WTC11 (cell line): ENCODE results near the gene KIF5A. TPM values are rescaled to one million over a fixed set of nuclear protein-coding genes. Genes with fewer than 3 reads are reported as not detected.

Experiments used
- ATAC-seq: fragments of 200-7000 bp; cut with Tn5 transposase; 2 replicates; pipeline ENCODE4 v1.10.0; 2021; ENCODE audit warnings: mild to moderate bottlenecking, moderate library complexity
- CTCF ChIA-PET: fragments of 300-600 bp; sonication (Branson Sonifier 250); formaldehyde crosslinking; loops from one replicate; lab custom pipeline; 2021; ENCODE audit warnings: antibody characterized with exemption; lab: Charles Lee
- POLR2A ChIA-PET: fragments of 350-600 bp; sonication (Branson Sonifier 250); formaldehyde crosslinking; loops from one replicate; lab custom pipeline; 2021; ENCODE audit warnings: antibody characterized with exemption; lab: Charles Lee
- DNase-seq: peaks from one replicate; pipeline ENCODE4 v3.0.0; 2021; ENCODE audit warnings: low spot score
- H3K27ac Mint-ChIP-seq: 2 replicates; pipeline ENCODE4 v1.8.0; 2021; ENCODE audit warnings: mixed read lengths
- H3K27me3 Mint-ChIP-seq: 2 replicates; pipeline ENCODE4 v1.8.0; 2021; ENCODE audit warnings: low read depth, mild to moderate bottlenecking, moderate library complexity, mixed read lengths
- H3K36me3 Mint-ChIP-seq: 2 replicates; pipeline ENCODE4 v1.8.0; 2021; ENCODE audit warnings: mixed read lengths
- H3K4me1 Mint-ChIP-seq: 2 replicates; pipeline ENCODE4 v1.8.0; 2022; ENCODE audit warnings: mixed read lengths
- H3K4me3 Mint-ChIP-seq: 2 replicates; pipeline ENCODE4 v1.8.0; 2021; ENCODE audit warnings: mild to moderate bottlenecking, moderate library complexity, mixed read lengths
- H3K9me3 Mint-ChIP-seq: 2 replicates; pipeline ENCODE4 v1.8.0; 2021; ENCODE audit warnings: mixed read lengths
- AFF4 ChIP-seq: sonication (generic); formaldehyde crosslinking; IDR thresholded peaks from 2 replicates; pipeline ENCODE4 v1.8.1; 2023; ENCODE audit warnings: mild to moderate bottlenecking, missing genetic modification reagents, borderline replicate concordance
- ETV6 ChIP-seq: sonication (generic); formaldehyde crosslinking; IDR thresholded peaks from 2 replicates; pipeline ENCODE4 v1.8.1; 2022; ENCODE audit warnings: mild to moderate bottlenecking, missing genetic modification reagents
- FOXJ3 ChIP-seq: sonication (generic); formaldehyde crosslinking; IDR thresholded peaks from 2 replicates; pipeline ENCODE4 v1.9.0; 2021; ENCODE audit warnings: missing genetic modification reagents, mild to moderate bottlenecking, borderline replicate concordance
- FOXP1 ChIP-seq: sonication (generic); formaldehyde crosslinking; IDR thresholded peaks from 2 replicates; pipeline ENCODE4 v1.8.0; 2022; ENCODE audit warnings: missing genetic modification reagents, mild to moderate bottlenecking, moderate library complexity, borderline replicate concordance
- FOXP4 ChIP-seq: sonication (generic); formaldehyde crosslinking; IDR thresholded peaks from 2 replicates; pipeline ENCODE4 v1.8.0; 2022; ENCODE audit warnings: mild to moderate bottlenecking, missing genetic modification reagents
- GRHL2 ChIP-seq: fragments of 250-450 bp; sonication (Bioruptor Pico); IDR thresholded peaks from 2 replicates; pipeline ENCODE4 v1.8.0; 2022; ENCODE audit warnings: mild to moderate bottlenecking, moderate library complexity; ENCODE audit not compliant: insufficient replicate concordance, severe bottlenecking
- HMGA2 ChIP-seq: fragments of 250-450 bp; sonication (Bioruptor Pico); IDR thresholded peaks from 2 replicates; pipeline ENCODE4 v1.4.0; 2021; ENCODE audit warnings: mild to moderate bottlenecking, moderate library complexity
- NR2C2 ChIP-seq: sonication (generic); formaldehyde crosslinking; IDR thresholded peaks from 2 replicates; pipeline ENCODE4 v1.8.0; 2022; ENCODE audit warnings: mild to moderate bottlenecking, missing genetic modification reagents
- RELA ChIP-seq: sonication (generic); formaldehyde crosslinking; IDR thresholded peaks from 2 replicates; pipeline ENCODE4 v1.8.1; 2022; ENCODE audit warnings: missing genetic modification reagents, mild to moderate bottlenecking, borderline replicate concordance
- USF1 ChIP-seq: sonication (generic); formaldehyde crosslinking; IDR thresholded peaks from 2 replicates; pipeline ENCODE4 v1.8.0; 2022; ENCODE audit warnings: mild to moderate bottlenecking, missing genetic modification reagents
- ZNF281 ChIP-seq: sonication (generic); formaldehyde crosslinking; IDR thresholded peaks from 2 replicates; pipeline ENCODE4 v1.8.0; 2023; ENCODE audit warnings: mild to moderate bottlenecking, missing genetic modification reagents
- total RNA-seq: library from RNA; stranded (reverse); gene quantifications from 3 replicates; pipeline ENCODE4 v1.2.3, GENCODE V29; 2021

KIF5A gene
- total RNA-seq, 1 experiment from 2014 or later = 16.1 TPM

- no peak for TF ChIP-seq AFF4 (CRISPR knock-in tag)
- TF ChIP-seq FOXP4 (CRISPR knock-in tag) = no peak
- TF ChIP-seq FOXP1 = no peak
- no peak for TF ChIP-seq USF1 (CRISPR knock-in tag)
- no peak for TF ChIP-seq RELA (CRISPR knock-in tag)
- TF ChIP-seq FOXJ3 (CRISPR knock-in tag) = no peak
- TF ChIP-seq GRHL2 = no peak
- TF ChIP-seq, all 79 proteins: peak for 0
Observed at GRCh38 chr12:57577981-57578758, 28.3 kb downstream of the KIF5A start (continued).

GRCh38 chr12:57579011-57579410 lies 29.2 kb downstream of the KIF5A start:
- Mint-ChIP-seq H3K4me3 (no peak overlapping the region), H3K27ac (no peak overlapping the region), H3K36me3 (peaks cover 47% of the 10 kb centered on the region), H3K27me3 (no peaks in the 10 kb centered on the region; the same call in 1 of the 2 replicates), H3K4me1 (no peaks in the 10 kb centered on the region; the same call in 1 of the 2 replicates), H3K9me3 (no peaks in the 10 kb centered on the region)
- POLR2A ChIA-PET = no interaction called here
- TF ChIP-seq ETV6 (CRISPR knock-in tag) (no peak), NR2C2 (CRISPR knock-in tag) (no peak), GRHL2 (no peak), ZNF281 (CRISPR knock-in tag) (no peak), FOXP1 (no peak), HMGA2 (CRISPR knock-in tag) (no peak)
- CTCF ChIA-PET = no interaction called here
- ATAC-seq = no peak
- no peak for DNase-seq
